GM21529 (cell line): Measurements from ENCODE around the gene CDH2.

Experiments used
- ATAC-seq: cut with Tn5 transposase; IDR thresholded peaks from one replicate; pipeline ENCODE4 v1.9.1; 2021; ENCODE audit not compliant: unreplicated experiment

Gene CDH2

GRCh38 chr18:28095041-28095440 is 81.9 kb downstream of the CDH2 start:
- no peak for ATAC-seq

- ATAC-seq: no peak
Measured at GRCh38 chr18:28091197-28091596, 85.7 kb downstream of the CDH2 start.

GRCh38 chr18:28088477-28088876 is 88.5 kb downstream of the CDH2 start:
- ATAC-seq: no peak

GRCh38 chr18:28086670-28087552 is 90.0 kb downstream of the CDH2 start:
- no peak for ATAC-seq

GRCh38 chr18:28081516-28081915 is 95.4 kb downstream of the CDH2 start:
- no peak for ATAC-seq

- no peak for ATAC-seq
Measured at GRCh38 chr18:28080876-28081300, 96.0 kb downstream of the CDH2 start.

GRCh38 chr18:28079883-28080282 is 97.0 kb downstream of the CDH2 start:
- no peak for ATAC-seq

- ATAC-seq: no peak
Measured at GRCh38 chr18:28078849-28079248, 98.1 kb downstream of the CDH2 start.

GRCh38 chr18:28078298-28078697 is 98.6 kb downstream of the CDH2 start:
- ATAC-seq: no peak

- no peak for ATAC-seq
Measured at GRCh38 chr18:28075501-28075900, 101.4 kb downstream of the CDH2 start.

- ATAC-seq: no peak
Measured at GRCh38 chr18:28074076-28074475, 102.9 kb downstream of the CDH2 start.

- no peak for ATAC-seq
Measured at GRCh38 chr18:28073658-28074057, 103.3 kb downstream of the CDH2 start.

GRCh38 chr18:28071199-28071598 is 105.7 kb downstream of the CDH2 start:
- no peak for ATAC-seq

- no peak for ATAC-seq
Measured at GRCh38 chr18:28068207-28068606, 108.7 kb downstream of the CDH2 start.

GRCh38 chr18:28067346-28067745 is 109.6 kb downstream of the CDH2 start:
- no peak for ATAC-seq

GRCh38 chr18:28065793-28066186 is 111.1 kb downstream of the CDH2 start:
- ATAC-seq: no peak

GRCh38 chr18:28065031-28065792 is 111.7 kb downstream of the CDH2 start:
- ATAC-seq: no peak

- no peak for ATAC-seq
Measured at GRCh38 chr18:28063926-28064325, 113.0 kb downstream of the CDH2 start.

GRCh38 chr18:28063271-28063761 is 113.6 kb downstream of the CDH2 start:
- ATAC-seq: no peak

- ATAC-seq: no peak
Measured at GRCh38 chr18:28062443-28062842, 114.5 kb downstream of the CDH2 start.

GRCh38 chr18:28059861-28060260 is 117.1 kb downstream of the CDH2 start:
- ATAC-seq: no peak

GRCh38 chr18:28050545-28050944 is 126.4 kb downstream of the CDH2 start:
- ATAC-seq: no peak
